Neural progenitor cell (in vitro differentiated cells): ENCODE data around the gene CYB5B.

Source experiments
- EZH2 ChIP-seq: fragments of 200-600 bp; sonication (generic); IDR thresholded peaks from 2 replicates; pipeline ENCODE4 v1.6.1; 2017; ENCODE audit warnings: antibody characterized with exemption, mild to moderate bottlenecking, moderate library complexity
- TF ChIP-seq, protein P1 (sequence below): fragments of 200-600 bp; sonication (generic); IDR thresholded peaks from 2 replicates; pipeline ENCODE4 v1.5.1; 2017; ENCODE audit warnings: antibody characterized with exemption, mild to moderate bottlenecking

DNA sequence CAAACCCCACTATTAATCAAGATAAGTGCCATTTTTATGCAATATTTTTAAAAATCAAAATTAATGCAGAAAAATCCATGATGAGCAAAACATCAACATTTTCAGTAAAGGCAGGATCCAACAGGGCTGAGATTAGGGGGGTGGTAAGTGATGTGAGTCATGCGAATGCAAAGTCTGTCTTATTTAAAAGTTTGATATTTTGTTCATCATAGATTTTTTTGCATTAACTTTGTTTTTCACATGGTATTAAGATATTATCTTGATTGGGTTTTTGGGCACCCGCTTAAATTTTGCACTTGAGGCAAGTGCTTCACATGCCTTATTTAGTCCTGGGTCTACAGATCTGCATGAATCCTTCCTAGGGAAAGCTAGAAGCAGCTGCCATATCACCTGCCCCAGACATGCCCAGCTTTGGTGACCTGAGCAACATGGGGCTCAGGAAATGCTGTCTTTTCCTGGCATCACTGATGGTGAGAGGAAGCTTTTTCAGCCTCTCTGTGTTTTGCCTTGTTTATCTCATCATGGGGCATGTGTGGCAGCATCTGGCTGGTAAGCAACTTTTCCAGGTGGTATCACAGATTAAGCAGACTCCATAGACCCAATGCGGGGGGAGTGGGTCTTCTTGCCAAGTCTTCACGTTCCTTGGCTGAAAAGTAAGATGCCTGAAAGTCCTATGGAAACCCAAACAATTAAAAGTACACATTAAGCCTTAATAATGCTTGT is 83.8 kb downstream of the CYB5B start:
- TF ChIP-seq, protein P1, sequence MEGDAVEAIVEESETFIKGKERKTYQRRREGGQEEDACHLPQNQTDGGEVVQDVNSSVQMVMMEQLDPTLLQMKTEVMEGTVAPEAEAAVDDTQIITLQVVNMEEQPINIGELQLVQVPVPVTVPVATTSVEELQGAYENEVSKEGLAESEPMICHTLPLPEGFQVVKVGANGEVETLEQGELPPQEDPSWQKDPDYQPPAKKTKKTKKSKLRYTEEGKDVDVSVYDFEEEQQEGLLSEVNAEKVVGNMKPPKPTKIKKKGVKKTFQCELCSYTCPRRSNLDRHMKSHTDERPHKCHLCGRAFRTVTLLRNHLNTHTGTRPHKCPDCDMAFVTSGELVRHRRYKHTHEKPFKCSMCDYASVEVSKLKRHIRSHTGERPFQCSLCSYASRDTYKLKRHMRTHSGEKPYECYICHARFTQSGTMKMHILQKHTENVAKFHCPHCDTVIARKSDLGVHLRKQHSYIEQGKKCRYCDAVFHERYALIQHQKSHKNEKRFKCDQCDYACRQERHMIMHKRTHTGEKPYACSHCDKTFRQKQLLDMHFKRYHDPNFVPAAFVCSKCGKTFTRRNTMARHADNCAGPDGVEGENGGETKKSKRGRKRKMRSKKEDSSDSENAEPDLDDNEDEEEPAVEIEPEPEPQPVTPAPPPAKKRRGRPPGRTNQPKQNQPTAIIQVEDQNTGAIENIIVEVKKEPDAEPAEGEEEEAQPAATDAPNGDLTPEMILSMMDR = no peak
- no peak for TF ChIP-seq EZH2
